GM23338 (cell line): ENCODE results near the gene FGF19.

Experiments used
- EZH2 ChIP-seq: fragments of 200-600 bp; sonication (generic); IDR thresholded peaks from one replicate; pipeline ENCODE4 v1.8.0; 2017; ENCODE audit warnings: antibody characterized with exemption, mild to moderate bottlenecking, low read depth; ENCODE audit not compliant: unreplicated experiment
- TF ChIP-seq, protein P1 (sequence below): IDR thresholded peaks from one replicate; pipeline ENCODE4 v1.6.1; 2018; ENCODE audit warnings: antibody characterized with exemption; ENCODE audit not compliant: unreplicated experiment
- TF ChIP-seq, protein P2 (sequence below), 2 experiments: fragments of 200-600 bp in 1 of 2; sonication (generic) in 1 of 2; conservative IDR thresholded peaks; 2 replicates each; pipeline versions ENCODE4 v1.5.1 to v1.6.1; 2016 to 2017; ENCODE audit warnings: antibody characterized with exemption in 2 of 2, low read depth in 2 of 2, mild to moderate bottlenecking in 2 of 2, moderate library complexity in 1 of 2

DNA sequence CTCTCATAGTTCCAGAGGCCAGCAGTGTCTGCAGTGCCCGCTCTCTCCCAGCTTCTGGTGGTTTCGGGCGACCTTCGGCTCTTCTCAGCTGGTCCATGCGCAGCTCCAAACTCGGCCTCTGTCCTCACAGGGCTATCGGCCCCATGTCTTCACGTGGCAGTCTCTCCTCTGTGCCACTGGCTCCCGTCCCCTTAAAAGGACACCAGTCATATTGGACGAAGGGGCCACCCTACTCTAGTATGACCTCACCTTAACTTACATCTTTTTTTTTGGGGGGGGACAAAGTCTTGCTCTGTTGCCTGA lies 42.5 kb downstream of the FGF19 start:
- TF ChIP-seq, protein P1, sequence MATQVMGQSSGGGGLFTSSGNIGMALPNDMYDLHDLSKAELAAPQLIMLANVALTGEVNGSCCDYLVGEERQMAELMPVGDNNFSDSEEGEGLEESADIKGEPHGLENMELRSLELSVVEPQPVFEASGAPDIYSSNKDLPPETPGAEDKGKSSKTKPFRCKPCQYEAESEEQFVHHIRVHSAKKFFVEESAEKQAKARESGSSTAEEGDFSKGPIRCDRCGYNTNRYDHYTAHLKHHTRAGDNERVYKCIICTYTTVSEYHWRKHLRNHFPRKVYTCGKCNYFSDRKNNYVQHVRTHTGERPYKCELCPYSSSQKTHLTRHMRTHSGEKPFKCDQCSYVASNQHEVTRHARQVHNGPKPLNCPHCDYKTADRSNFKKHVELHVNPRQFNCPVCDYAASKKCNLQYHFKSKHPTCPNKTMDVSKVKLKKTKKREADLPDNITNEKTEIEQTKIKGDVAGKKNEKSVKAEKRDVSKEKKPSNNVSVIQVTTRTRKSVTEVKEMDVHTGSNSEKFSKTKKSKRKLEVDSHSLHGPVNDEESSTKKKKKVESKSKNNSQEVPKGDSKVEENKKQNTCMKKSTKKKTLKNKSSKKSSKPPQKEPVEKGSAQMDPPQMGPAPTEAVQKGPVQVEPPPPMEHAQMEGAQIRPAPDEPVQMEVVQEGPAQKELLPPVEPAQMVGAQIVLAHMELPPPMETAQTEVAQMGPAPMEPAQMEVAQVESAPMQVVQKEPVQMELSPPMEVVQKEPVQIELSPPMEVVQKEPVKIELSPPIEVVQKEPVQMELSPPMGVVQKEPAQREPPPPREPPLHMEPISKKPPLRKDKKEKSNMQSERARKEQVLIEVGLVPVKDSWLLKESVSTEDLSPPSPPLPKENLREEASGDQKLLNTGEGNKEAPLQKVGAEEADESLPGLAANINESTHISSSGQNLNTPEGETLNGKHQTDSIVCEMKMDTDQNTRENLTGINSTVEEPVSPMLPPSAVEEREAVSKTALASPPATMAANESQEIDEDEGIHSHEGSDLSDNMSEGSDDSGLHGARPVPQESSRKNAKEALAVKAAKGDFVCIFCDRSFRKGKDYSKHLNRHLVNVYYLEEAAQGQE = no peak
- TF ChIP-seq, protein P2, sequence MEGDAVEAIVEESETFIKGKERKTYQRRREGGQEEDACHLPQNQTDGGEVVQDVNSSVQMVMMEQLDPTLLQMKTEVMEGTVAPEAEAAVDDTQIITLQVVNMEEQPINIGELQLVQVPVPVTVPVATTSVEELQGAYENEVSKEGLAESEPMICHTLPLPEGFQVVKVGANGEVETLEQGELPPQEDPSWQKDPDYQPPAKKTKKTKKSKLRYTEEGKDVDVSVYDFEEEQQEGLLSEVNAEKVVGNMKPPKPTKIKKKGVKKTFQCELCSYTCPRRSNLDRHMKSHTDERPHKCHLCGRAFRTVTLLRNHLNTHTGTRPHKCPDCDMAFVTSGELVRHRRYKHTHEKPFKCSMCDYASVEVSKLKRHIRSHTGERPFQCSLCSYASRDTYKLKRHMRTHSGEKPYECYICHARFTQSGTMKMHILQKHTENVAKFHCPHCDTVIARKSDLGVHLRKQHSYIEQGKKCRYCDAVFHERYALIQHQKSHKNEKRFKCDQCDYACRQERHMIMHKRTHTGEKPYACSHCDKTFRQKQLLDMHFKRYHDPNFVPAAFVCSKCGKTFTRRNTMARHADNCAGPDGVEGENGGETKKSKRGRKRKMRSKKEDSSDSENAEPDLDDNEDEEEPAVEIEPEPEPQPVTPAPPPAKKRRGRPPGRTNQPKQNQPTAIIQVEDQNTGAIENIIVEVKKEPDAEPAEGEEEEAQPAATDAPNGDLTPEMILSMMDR (conservative IDR thresholded peaks at IDR 0.05; ENCODE audit: low read depth in 2 of 2) = no peak
- no peak for TF ChIP-seq EZH2
